Measurements from ENCODE around the gene EOLA1.
A peak's percentile ranks its signal among the peaks of the same experiment; 100 is the strongest.
"Not testable (repeated sequence)": the region's sequence is repeated elsewhere in the genome, so short reads cannot be mapped to it uniquely, and the experiment has no call there.

Gene EOLA1

GRCh38 chrX:149540621-149541520 is at the start of gene EOLA1:
EOLA1 (plus strand) TSS chrX:149541012; CDS start chrX:149545631, 4,619 bp downstream.
- DNase-seq, result peak; percentile 89

DNA sequence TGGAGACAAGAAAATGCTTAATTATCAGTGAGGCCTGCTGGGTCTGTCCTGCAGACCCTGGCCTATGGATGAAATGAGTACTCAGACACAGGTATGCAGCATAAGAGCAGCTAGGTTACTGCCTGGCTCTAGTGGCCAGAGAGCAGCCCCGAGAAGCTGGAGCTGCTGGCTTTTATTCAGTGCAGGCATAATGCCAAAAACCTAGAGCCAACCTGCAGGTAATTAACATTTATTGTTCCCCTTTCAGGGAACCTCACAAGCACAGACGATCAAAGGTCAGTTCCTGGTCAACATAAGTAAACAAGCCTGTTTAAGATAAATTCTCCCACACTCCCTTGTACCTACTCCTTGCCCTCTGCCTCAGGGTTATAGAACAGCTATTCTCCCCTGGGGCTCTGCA is 49.0 kb upstream of the EOLA1 start:
- no peak for DNase-seq

GRCh38 chrX:149493567-149494562 is 46.9 kb upstream of the EOLA1 start:
- no peak for DNase-seq

DNA sequence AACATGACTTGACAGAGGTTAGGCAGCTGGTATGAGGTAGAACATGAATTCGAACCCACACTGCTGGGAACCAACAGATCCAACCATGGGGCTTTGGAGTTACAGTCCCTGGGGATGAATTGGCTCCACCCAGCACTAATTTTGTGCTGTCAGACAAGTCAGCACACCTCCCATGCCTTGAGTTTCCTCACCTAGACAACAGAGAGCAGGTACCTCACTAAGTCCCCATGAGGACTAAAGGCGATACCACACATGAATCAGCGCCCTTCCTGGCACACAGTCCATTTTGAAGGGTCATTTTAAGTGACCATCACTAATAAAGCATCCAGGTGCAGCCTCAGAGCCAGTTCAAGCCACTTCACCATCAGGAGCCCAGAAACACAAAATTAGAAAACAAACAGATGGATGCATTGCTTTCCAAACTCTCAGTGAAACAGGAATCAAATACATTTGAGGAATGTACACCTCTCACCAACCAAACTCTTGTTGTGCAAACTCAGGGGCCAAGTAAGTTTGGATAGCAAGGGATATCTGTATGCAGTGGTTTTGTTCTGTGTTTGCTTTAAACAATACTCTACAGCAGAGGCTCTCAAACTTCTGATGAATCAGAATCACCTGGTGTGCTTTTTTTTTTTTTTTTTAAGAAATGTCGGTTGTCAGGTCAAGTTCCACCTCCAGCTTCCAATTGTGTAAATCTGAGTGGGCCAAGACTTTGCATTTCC is 45.8 kb upstream of the EOLA1 start:
- no peak for DNase-seq

- no peak for DNase-seq
These were observed 45.2 kb upstream of the EOLA1 start for GRCh38 chrX:149495573-149496071.

DNA sequence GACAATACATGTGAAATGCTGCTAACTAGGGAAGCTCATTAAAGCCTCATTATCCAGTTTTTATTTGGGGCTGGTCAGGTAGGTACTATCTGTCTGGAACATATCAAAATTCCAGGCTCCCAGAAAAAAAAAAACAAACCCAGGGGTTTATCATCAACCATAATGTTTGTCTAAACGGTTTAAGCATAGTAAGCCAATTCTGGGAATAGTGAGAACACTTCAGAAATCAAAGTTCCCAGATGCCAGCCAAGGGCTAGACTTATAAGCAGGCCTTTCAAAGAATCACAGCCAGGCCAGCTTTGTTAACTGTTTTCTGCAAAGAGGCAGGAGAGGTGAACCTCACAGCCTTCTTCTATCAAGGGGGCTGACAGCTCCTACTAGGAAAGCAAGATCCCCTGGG is 43.8 kb upstream of the EOLA1 start:
- no peak for DNase-seq

DNA sequence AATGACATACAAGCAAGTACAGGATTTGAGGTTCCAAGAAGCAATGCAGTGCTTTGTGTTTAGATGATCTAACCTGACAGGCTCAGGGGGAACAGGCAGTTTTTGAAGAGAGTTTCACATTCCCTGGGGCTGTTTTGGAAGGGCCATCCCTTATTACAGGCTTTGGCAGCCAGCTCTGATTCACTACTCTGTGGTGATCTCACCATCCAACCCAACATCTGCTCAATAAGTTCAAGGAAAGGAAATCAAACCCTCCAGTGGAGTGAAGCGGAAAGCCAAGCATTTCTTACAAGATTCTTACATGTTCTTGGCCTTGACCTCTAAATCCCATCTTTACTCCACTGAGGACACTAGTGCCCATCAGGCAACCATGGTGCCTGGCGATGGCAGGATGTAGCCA is 43.2 kb upstream of the EOLA1 start:
- DNase-seq, result no peak

- DNase-seq, result no peak
These were observed 42.0 kb upstream of the EOLA1 start for GRCh38 chrX:149498767-149499166.

DNA sequence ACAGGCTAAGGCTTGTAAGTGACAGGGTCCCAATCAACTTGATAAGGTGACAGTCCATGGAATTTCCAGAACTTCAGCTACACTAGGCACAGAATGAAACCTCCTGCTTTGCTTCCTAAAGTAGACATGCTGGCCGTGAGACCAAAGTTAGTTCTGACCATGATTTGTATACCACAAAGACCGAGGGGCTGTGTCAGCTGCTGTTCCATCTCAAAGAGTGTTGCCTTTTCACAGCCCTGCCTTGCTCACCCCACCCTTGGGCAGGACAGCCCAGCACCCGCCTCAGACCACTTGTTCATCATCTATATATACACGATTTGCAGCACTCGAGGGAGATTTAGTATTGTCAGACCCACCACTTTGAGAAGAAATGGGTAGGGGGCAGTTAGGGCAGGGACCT is 41.0 kb upstream of the EOLA1 start:
- no peak for DNase-seq

- DNase-seq, result not testable (repeated sequence)
These were observed 37.9 kb upstream of the EOLA1 start for GRCh38 chrX:149502923-149503322.

- DNase-seq, result peak; percentile 64
These were observed 37.4 kb upstream of the EOLA1 start for GRCh38 chrX:149503446-149503845.

GRCh38 chrX:149504226-149504914 is 36.4 kb upstream of the EOLA1 start:
- DNase-seq, result peak; percentile 77

DNA sequence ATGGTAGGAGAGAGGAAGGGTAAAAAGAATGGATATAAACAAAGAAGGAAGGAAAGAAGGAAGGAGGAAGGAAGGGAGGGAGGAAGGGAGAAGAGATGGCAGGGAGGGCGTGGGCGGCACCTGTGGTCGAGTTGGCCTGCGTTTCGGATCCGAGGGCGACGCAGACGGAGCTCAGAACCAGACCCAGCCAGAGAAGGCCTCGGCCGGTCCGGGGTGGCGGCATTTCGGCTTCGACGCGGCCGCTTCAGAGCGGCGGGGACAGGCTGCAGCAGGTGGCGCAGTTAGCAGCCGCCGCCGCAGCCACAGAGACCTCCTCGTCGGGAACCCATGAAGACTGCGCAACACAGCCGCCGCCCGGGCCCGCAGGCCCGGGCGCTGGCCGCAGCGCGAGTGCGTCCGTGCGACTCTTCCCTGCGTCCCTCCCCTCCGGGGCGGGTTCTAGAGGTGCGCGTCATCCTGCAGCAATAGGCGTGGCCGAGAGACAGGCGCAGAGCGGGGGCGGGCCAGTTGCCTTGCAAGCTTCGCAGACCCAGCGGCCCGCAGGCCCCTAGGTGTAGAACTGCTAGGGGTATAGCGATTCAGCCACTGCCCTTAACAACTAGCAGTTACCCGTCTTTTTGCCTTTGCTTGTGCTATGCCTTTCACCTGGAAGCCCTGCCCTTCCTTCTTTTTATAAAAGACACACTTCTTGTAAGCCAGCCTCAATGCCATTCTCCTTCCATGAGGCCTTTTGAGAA is 35.7 kb upstream of the EOLA1 start, which contains the start of gene IDS:
Gene IDS (minus strand): TSS at position 392 of the 737 bp plus-strand sequence. CDS start 169 bp downstream, at position 223.
- DNase-seq, result peak; percentile 87

DNA sequence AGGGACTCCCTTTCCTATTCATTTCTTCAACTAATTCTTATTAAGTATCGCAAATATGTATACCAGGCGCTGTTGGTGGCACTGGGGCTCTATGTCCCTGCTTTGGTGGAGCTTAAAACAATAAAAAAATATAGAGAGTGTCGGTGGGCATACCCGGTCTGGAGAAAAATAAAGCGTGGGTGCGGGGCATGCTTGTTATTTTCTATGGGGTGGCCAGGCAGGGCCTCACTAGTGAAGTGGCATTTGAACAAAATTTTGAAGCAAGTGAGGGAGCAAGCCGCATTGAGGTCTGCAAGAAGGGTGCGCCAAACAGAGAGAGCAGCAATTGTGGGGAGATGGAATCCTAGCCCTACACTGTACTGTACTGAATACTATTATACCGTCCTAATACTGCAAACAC is 35.1 kb upstream of the EOLA1 start:
- no peak for DNase-seq

- DNase-seq, result no peak
These were observed 34.5 kb upstream of the EOLA1 start for GRCh38 chrX:149506349-149506748.

DNA sequence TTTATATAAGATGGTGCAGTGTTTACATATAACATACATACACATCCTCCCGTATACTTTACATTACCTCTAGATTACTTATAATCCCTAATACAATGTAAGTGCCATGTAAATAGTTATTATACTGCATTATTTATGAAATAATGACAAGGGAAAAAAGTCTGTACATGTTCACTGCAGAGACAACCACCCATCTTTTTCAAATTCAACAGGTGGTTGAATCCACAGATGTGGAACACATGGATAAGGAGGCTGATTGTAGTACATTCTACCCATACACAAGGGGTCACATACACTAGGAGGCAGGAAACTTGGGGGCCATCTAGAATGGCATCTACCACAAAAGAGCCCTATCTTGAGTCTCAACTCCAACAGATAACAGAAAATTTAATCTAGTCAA is 32.3 kb upstream of the EOLA1 start:
- no peak for DNase-seq

DNA sequence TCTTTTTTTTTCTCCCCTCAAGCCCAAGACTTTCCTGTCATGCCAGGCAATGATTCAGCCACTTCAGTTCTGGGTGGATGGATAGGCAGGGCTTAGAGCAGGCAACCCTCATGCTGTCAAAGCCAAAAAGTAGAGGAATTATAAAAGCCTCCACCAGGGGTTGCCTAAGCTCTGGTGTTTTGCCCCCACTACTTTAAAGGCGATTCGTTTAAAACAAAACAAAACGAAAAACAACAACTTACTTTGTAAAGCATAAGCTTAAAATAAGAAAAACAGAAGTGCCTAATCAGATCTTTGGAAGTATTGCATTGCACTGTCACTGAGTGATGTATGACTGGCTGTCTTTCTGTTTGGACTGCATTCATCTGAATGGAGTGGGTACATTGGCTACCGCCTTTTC is 30.4 kb upstream of the EOLA1 start:
- no peak for DNase-seq

DNA sequence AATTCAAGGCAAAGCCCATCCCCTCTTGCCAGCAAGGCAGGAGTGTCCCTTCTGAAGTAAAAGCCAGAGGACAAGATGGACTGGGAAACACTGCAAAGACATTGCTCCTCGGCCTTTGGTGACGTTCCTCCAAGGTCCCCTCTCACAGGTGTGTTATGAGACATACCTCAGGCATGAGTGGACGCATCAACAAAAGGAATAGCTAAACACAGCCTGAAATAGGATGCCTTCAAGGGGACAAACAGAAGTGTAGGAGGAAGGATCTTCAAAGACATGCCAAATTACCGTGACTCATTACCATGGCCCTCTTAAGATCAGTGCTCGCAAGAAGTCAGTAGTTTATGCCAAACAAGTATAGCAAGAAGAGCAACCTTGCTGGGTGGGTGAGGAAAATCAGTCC is 29.7 kb upstream of the EOLA1 start:
- no peak for DNase-seq

DNA sequence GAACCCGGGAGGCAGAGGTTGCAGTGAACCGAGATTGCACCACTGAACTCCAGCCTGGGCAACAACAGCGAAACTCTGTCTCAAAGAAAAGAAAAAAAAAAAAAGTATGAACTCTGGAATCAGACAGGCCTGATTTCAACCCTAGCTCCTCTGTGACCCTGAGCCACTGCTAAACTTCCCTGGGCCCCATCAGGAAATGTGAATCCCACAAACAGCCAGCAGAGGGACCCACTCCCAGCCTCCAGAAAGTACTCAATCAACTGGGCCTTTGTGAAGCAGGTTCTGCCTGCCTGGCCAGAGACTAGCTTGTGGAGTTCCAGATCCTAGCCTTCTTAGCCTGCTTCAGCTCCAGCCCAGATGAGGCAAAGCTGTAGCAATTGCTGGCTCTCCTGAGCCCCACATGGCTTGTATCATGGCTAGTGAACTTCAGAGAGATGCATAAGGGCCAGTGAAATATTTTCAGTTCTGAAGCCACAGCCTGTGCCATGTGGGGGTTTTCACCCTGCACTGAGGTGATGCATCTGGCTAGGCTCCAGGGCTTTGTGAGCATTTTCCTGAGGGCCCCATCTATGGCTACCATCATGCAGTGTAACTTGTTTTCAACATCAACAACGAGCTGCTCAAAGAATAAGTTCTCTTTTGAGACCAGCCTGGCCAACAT is 28.5 kb upstream of the EOLA1 start:
- peak; percentile 56 for DNase-seq

- DNase-seq, result no peak
These were observed 26.9 kb upstream of the EOLA1 start for GRCh38 chrX:149513825-149514428.

All from stimulated activated CD8-positive, alpha-beta memory T cell treated with anti-CD3 and anti-CD28 coated beads, Interleukin-4, amount 100 ng/mL, for 48 hours (primary cell).